H1 (cell line): ENCODE results near the gene TMEM229B. TPM values are rescaled to one million over a fixed set of nuclear protein-coding genes. Genes with fewer than 3 reads are reported as not detected.

Experiments used
- CTCF ChIA-PET: fragments of 300-600 bp; sonication (Branson Sonifier 250); formaldehyde crosslinking; loops from one replicate; lab custom pipeline; 2021; ENCODE audit not compliant: partially characterized antibody; lab: Charles Lee
- POLR2A ChIA-PET: fragments of 300-600 bp; sonication (Branson Sonifier 250); formaldehyde crosslinking; loops from one replicate; lab custom pipeline; 2021; ENCODE audit warnings: inconsistent platforms; ENCODE audit not compliant: partially characterized antibody; lab: Charles Lee
- DNase-seq, 2 experiments: peaks; one replicate each; pipeline versions ENCODE4 v3.0.0 to v3.0.0-alpha.2; 2010 to 2022; ENCODE audit warnings: low spot score in 2 of 2, low read depth in 1 of 2, mixed read lengths in 1 of 2
- FAIRE-seq: peaks from 2 replicates; lab custom pipeline; 2011; peaks lifted over from hg19 to GRCh38; lab: Jason Lieb, UNC
- H2AFZ ChIP-seq: 2 replicates; pipeline ENCODE4 v1.8.1; 2012; ENCODE audit warnings: low read length, inconsistent platforms
- H2AK5ac ChIP-seq: 2 replicates; pipeline ENCODE4 v1.6.1; 2013; ENCODE audit warnings: low read depth, low read length
- H2BK120ac ChIP-seq: replicated peaks from 2 replicates; pipeline ENCODE3; 2013; ENCODE audit warnings: low read depth, low read length, inconsistent platforms
- H2BK12ac ChIP-seq: 2 replicates; pipeline ENCODE4 v1.6.1; 2013; ENCODE audit warnings: low read depth, low read length
- H2BK15ac ChIP-seq: 2 replicates; pipeline ENCODE4 v1.6.1; 2013; ENCODE audit warnings: low read length
- H2BK20ac ChIP-seq: 2 replicates; pipeline ENCODE4 v1.6.1; 2013; ENCODE audit warnings: low read length
- H2BK5ac ChIP-seq: 2 replicates; pipeline ENCODE4 v1.6.1; 2013; ENCODE audit warnings: low read depth, low read length
- H3K14ac ChIP-seq: 2 replicates; pipeline ENCODE4 v1.6.1; 2013; ENCODE audit warnings: inconsistent platforms; ENCODE audit not compliant: insufficient read length
- H3K18ac ChIP-seq: 2 replicates; pipeline ENCODE4 v1.6.1; 2013; ENCODE audit warnings: low read length; ENCODE audit errors: extremely low read depth
- H3K23ac ChIP-seq: 2 replicates; pipeline ENCODE4 v1.6.1; 2013; ENCODE audit warnings: inconsistent platforms; ENCODE audit not compliant: insufficient read length
- H3K23me2 ChIP-seq: 2 replicates; pipeline ENCODE4 v1.6.1; 2013; ENCODE audit warnings: low read depth, low read length
- H3K27ac ChIP-seq: 2 replicates; pipeline ENCODE4 v1.6.1; 2011; ENCODE audit warnings: low read depth, low read length, inconsistent platforms
- H3K27me3 ChIP-seq, 4 experiments: replicated peaks in 1 of 4; 1 replicate in 1 of 4; 2 replicates in 3 of 4; pipeline versions ENCODE4 v1.6.1 to v1.8.1; 2011 to 2013; ENCODE audit warnings: low read length in 3 of 4, mild to moderate bottlenecking in 3 of 4, inconsistent platforms in 2 of 4, mixed read lengths in 2 of 4, moderate library complexity in 1 of 4; ENCODE audit not compliant: control insufficient read depth in 3 of 4, insufficient read depth in 3 of 4; ENCODE audit errors: extremely low read depth in 1 of 4
- H3K36me3 ChIP-seq, 4 experiments: 2 replicates each; pipeline versions ENCODE4 v1.6.1 to v1.8.1; 2011 to 2013; ENCODE audit warnings: mild to moderate bottlenecking in 4 of 4, low read length in 3 of 4, moderate library complexity in 2 of 4, control low read depth in 1 of 4, inconsistent platforms in 1 of 4; ENCODE audit not compliant: insufficient read depth in 4 of 4, control insufficient read depth in 2 of 4
- H3K4ac ChIP-seq: replicated peaks from 2 replicates; pipeline ENCODE3; 2013; ENCODE audit warnings: low read length, low read depth, mixed read lengths, inconsistent platforms; ENCODE audit not compliant: insufficient read length
- H3K4me1 ChIP-seq, 4 experiments: replicated peaks in 1 of 4; 1 replicate in 1 of 4; 2 replicates in 3 of 4; pipeline versions ENCODE4 v1.6.1 to v1.8.1; 2011 to 2013; ENCODE audit warnings: low read length in 3 of 4, inconsistent platforms in 2 of 4, mixed read lengths in 1 of 4; ENCODE audit not compliant: insufficient read depth in 4 of 4, control insufficient read depth in 3 of 4
- H3K4me2 ChIP-seq, 2 experiments: 2 replicates each; pipeline versions ENCODE4 v1.6.1 to v1.8.1; 2011 to 2013; ENCODE audit warnings: low read depth in 2 of 2, low read length in 2 of 2, control low read depth in 1 of 2, inconsistent platforms in 1 of 2, mild to moderate bottlenecking in 1 of 2; ENCODE audit not compliant: insufficient read depth in 1 of 2
- H3K4me3 ChIP-seq, 4 experiments: fragments of 200-600, 300-600 bp in 1 of 4; sonication (generic), shearing (Covaris generic), sonication (Bioruptor Twin) in 1 of 4; 2 replicates each; pipeline versions ENCODE4 v1.5.1 to v1.8.1; 2011 to 2016; ENCODE audit warnings: low read length in 4 of 4, low read depth in 3 of 4, control low read depth in 2 of 4, inconsistent platforms in 2 of 4, mild to moderate bottlenecking in 2 of 4, mixed read lengths in 1 of 4, moderate library complexity in 1 of 4; ENCODE audit not compliant: insufficient read depth in 2 of 4; ENCODE audit errors: extremely low read depth in 1 of 4
- H3K56ac ChIP-seq: replicated peaks from 2 replicates; pipeline ENCODE3; 2013; ENCODE audit warnings: low read depth, mild to moderate bottlenecking, mixed read lengths, low read length, inconsistent platforms; ENCODE audit not compliant: insufficient read length
- H3K79me1 ChIP-seq: 2 replicates; pipeline ENCODE4 v1.6.1; 2013; ENCODE audit warnings: low read depth, low read length, control low read depth
- H3K79me2 ChIP-seq, 2 experiments: 2 replicates each; pipeline versions ENCODE4 v1.6.1 to v1.8.1; 2012 to 2013; ENCODE audit warnings: low read length in 2 of 2, mild to moderate bottlenecking in 2 of 2, inconsistent platforms in 1 of 2; ENCODE audit not compliant: insufficient read depth in 2 of 2, control insufficient read depth in 1 of 2
- H3K9ac ChIP-seq, 4 experiments: replicated peaks in 1 of 4; 1 replicate in 1 of 4; 2 replicates in 3 of 4; pipeline versions ENCODE4 v1.6.1 to v1.8.1; 2011 to 2013; ENCODE audit warnings: low read depth in 3 of 4, low read length in 3 of 4, control low read depth in 2 of 4, mild to moderate bottlenecking in 2 of 4, moderate library complexity in 2 of 4, inconsistent platforms in 1 of 4; ENCODE audit errors: extremely low read depth in 1 of 4
- H3K9me3 ChIP-seq, 2 experiments: 2 replicates each; pipeline versions ENCODE4 v1.6.1 to v1.8.1; 2012 to 2013; ENCODE audit warnings: mild to moderate bottlenecking in 2 of 2, moderate library complexity in 2 of 2, control low read depth in 1 of 2, inconsistent platforms in 1 of 2, low read depth in 1 of 2, low read length in 1 of 2, mixed read lengths in 1 of 2; ENCODE audit not compliant: insufficient read depth in 2 of 2
- H4K20me1 ChIP-seq, 2 experiments: replicated peaks in 1 of 2; 2 replicates each; pipeline versions ENCODE3 to v1.8.1; 2011 to 2013; ENCODE audit warnings: inconsistent platforms in 2 of 2, low read length in 2 of 2, mild to moderate bottlenecking in 1 of 2; ENCODE audit not compliant: insufficient read depth in 2 of 2, control insufficient read depth in 1 of 2
- H4K5ac ChIP-seq: 2 replicates; pipeline ENCODE4 v1.6.1; 2013; ENCODE audit warnings: low read length, low read depth, mixed read lengths, inconsistent platforms; ENCODE audit not compliant: insufficient read length
- H4K8ac ChIP-seq: 2 replicates; pipeline ENCODE4 v1.8.0; 2013; ENCODE audit warnings: mild to moderate bottlenecking, moderate library complexity, low read length, inconsistent platforms; ENCODE audit not compliant: insufficient read depth; ENCODE audit errors: extremely low read depth
- H4K91ac ChIP-seq: replicated peaks from 2 replicates; pipeline ENCODE3; 2013; ENCODE audit warnings: low read length, mixed read lengths, inconsistent platforms; ENCODE audit not compliant: insufficient read length
- ATF2 ChIP-seq: IDR thresholded peaks from 2 replicates; pipeline ENCODE4 v1.6.1; 2012; ENCODE audit warnings: low read length, inconsistent platforms
- CHD2 ChIP-seq: IDR thresholded peaks from 2 replicates; pipeline ENCODE4 v1.6.1; 2012; ENCODE audit warnings: low read length, improper control_type of control experiment
- CTBP2 ChIP-seq: IDR thresholded peaks from 2 replicates; pipeline ENCODE4 v1.7.0; 2011; ENCODE audit warnings: borderline replicate concordance, mild to moderate bottlenecking, moderate library complexity, mixed read lengths, low read length; ENCODE audit not compliant: insufficient read depth, insufficient read length
- EZH2 ChIP-seq: fragments of 200-600 bp; sonication (generic); IDR thresholded peaks from 2 replicates; pipeline ENCODE4 v1.7.1; 2012; ENCODE audit warnings: low read depth, mild to moderate bottlenecking, moderate library complexity, low read length, inconsistent platforms; ENCODE audit not compliant: severe bottlenecking
- FOSL1 ChIP-seq: IDR thresholded peaks from 2 replicates; pipeline ENCODE4 v1.6.1; 2011; ENCODE audit warnings: mild to moderate bottlenecking, low read depth, low read length, moderate library complexity; ENCODE audit not compliant: insufficient read depth
- POU5F1 ChIP-seq: IDR thresholded peaks from 2 replicates; pipeline ENCODE4 v1.6.1; 2011; ENCODE audit warnings: low read depth, mild to moderate bottlenecking, low read length, moderate library complexity
- RFX5 ChIP-seq: IDR thresholded peaks from 2 replicates; pipeline ENCODE4 v1.6.1; 2011; ENCODE audit warnings: low read depth, low read length, improper control_type of control experiment, borderline replicate concordance
- SIRT6 ChIP-seq: IDR thresholded peaks from one replicate; pipeline ENCODE4 v1.7.1; 2012; ENCODE audit warnings: low read length, inconsistent platforms
- SRF ChIP-seq: IDR thresholded peaks from 2 replicates; pipeline ENCODE4 v1.6.1; 2011; ENCODE audit warnings: mild to moderate bottlenecking, low read depth, low read length, moderate library complexity
- TEAD4 ChIP-seq: IDR thresholded peaks from 2 replicates; pipeline ENCODE4 v1.6.1; 2012; ENCODE audit warnings: low read depth, low read length, inconsistent platforms, mixed read lengths
- USF2 ChIP-seq: IDR thresholded peaks from 2 replicates; pipeline ENCODE4 v1.6.1; 2011; ENCODE audit warnings: low read length, improper control_type of control experiment
- YY1 ChIP-seq: IDR thresholded peaks from 2 replicates; pipeline ENCODE4 v1.6.1; 2011; ENCODE audit warnings: low read depth, mild to moderate bottlenecking, low read length
- WGBS, 2 experiments: shearing (Covaris generic) in 1 of 2; methylation state at CpG; one replicate each; pipeline versions ENCODE4 v1.1.6 to v1.1.7; 2013 to 2015; ENCODE audit warnings: low lambda C conversion rate in 2 of 2, mixed read lengths in 2 of 2, inconsistent platforms in 1 of 2, low coverage in 1 of 2, missing lambda C conversion rate in 1 of 2; ENCODE audit not compliant: insufficient replicate concordance in 2 of 2, insufficient coverage in 1 of 2, insufficient read length in 1 of 2; ENCODE audit errors: extremely low coverage in 1 of 2, missing lambda C conversion rate in 1 of 2; 5-methylcytosine and 5-hydroxymethylcytosine counted together
- polyA plus RNA-seq, 7 experiments: library from polyadenylated mRNA; depleted of rRNA in 3 of 7; stranded (reverse) in 5 of 7; unstranded in 2 of 7; fragments of >200 nt in 5 of 7; fragments of 200-250 nt in 2 of 7; gene quantifications; 1 replicate in 5 of 7; 2 replicates in 1 of 7; 4 replicates in 1 of 7; pipeline versions ENCODE4 v1.2.1 to v1.2.3, GENCODE V29; 2011 to 2013; ENCODE audit warnings: missing spikeins in 2 of 7, mixed read lengths in 2 of 7
- total RNA-seq: library from RNA; stranded (reverse); fragmentation: NEBNext Ultra II Directional; extraction: Animal tissue kit (Norgen Biotek cat#: 25700); gene quantifications from 2 replicates; pipeline ENCODE4 v1.2.1, GENCODE V29; 2021

Gene TMEM229B
- total and polyA plus RNA-seq, 2 of the 8 experiments (the other 6 are each of a cell fraction or from before 2014, with no cell fraction given): 0.73 to 0.85 TPM

- Histone ChIP-seq H4K8ac (no peak overlapping the region), H2BK5ac (no peak overlapping the region), H3K4me3 (no peak overlapping the region), H3K23ac (no peak overlapping the region), H2BK120ac (no peak overlapping the region), H3K9me3 (no peaks in the 10 kb centered on the region), H3K56ac (no peak overlapping the region), H2BK15ac (no peak overlapping the region), H3K4me1 (peaks cover 0 to under 1% (median 0%) of the 10 kb centered on the region in 4 experiments; a peak in 1 of 7 replicates), H4K20me1 (no peaks in the 10 kb centered on the region), H3K27ac (no peak overlapping the region), H4K91ac (no peak overlapping the region), H2AK5ac (no peak overlapping the region), H2AFZ (no peak overlapping the region), H3K18ac (no peak overlapping the region), H3K79me1 (no peaks in the 10 kb centered on the region), H2BK12ac (no peak overlapping the region), H2BK20ac (no peak overlapping the region), H4K5ac (no peak overlapping the region), H3K23me2 (no peaks in the 10 kb centered on the region; the same call in 1 of the 2 replicates), H3K27me3 (no peaks in the 10 kb centered on the region), H3K9ac (no peak overlapping the region), H3K36me3 (no peaks in the 10 kb centered on the region), H3K4me2 (no peak overlapping the region), H3K4ac (no peak overlapping the region), H3K14ac (no peak overlapping the region), H3K79me2 (no peaks in the 10 kb centered on the region)
- DNase-seq: no peak
- ChIA-PET POLR2A (no interaction called here), CTCF (interaction anchor here (1.0 to 7.6 kb wide), 6 partner anchors 7 to 101 kb away, joined by 4 to 41 read pairs (median 8); no protein-coding TSS in a partner anchor)
- no peak for FAIRE-seq
- 88% methylated on average over 3 of the region's 3 CpGs; no CpG with 5 or more reads in 1 of the 2 experiments for WGBS, 2 experiments
- TF ChIP-seq USF2 (no peak), FOSL1 (no peak), SRF (no peak), YY1 (no peak), TEAD4 (no peak), SIRT6 (no peak), RFX5 (no peak), POU5F1 (no peak), ATF2 (no peak), CTBP2 (no peak), EZH2 (no peak), CHD2 (no peak)
Measured at GRCh38 chr14:67469954-67470353, 18.6 kb downstream of the TMEM229B start.
